Left lung (tissue), 10 donors: Measurements from ENCODE around the gene BNIP3. TPM values are rescaled to one million over a fixed set of nuclear protein-coding genes. Genes with fewer than 3 reads are reported as not detected.
"Not testable (repeated sequence)": the region's sequence is repeated elsewhere in the genome, so short reads cannot be mapped to it uniquely, and the experiment has no call there.

Experiments used
- ATAC-seq: fragments of 200-7000 bp; cut with Tn5 transposase; one replicate; pipeline ENCODE4 v1.9.1; 2020; ENCODE audit warnings: moderate library complexity
- DNase-seq, 4 donors: peaks; one replicate each; pipeline ENCODE4 v3.0.0-alpha.2; 2013 to 2020
- H3K27ac ChIP-seq, 2 donors: fragments of 200-600 bp; sonication (generic) in 1 of 2; one replicate each; pipeline versions ENCODE4 v1.5.0 to v1.8.0; 2020 to 2021
- H3K27me3 ChIP-seq, 2 donors: fragments of 200-600 bp; sonication (generic) in 1 of 2; one replicate each; pipeline versions ENCODE4 v1.5.0 to v1.8.0; 2020 to 2021
- H3K36me3 ChIP-seq, 2 donors: fragments of 200-600 bp; sonication (generic) in 1 of 2; one replicate each; pipeline versions ENCODE4 v1.5.0 to v1.8.0; 2020 to 2021
- H3K4me1 ChIP-seq, 2 donors: fragments of 200-600 bp; one replicate each; pipeline ENCODE4 v1.8.0; 2021
- H3K4me3 ChIP-seq, 2 donors: fragments of 200-600 bp; sonication (generic) in 1 of 2; one replicate each; pipeline versions ENCODE4 v1.5.0 to v1.8.0; 2020 to 2021; ENCODE audit warnings: mild to moderate bottlenecking in 1 of 2
- H3K9me3 ChIP-seq, 2 donors: fragments of 200-600 bp; sonication (generic) in 1 of 2; one replicate each; pipeline versions ENCODE4 v1.5.0 to v1.8.0; 2020 to 2021
- intact Hi-C, 2 donors: fragments of 100-400 bp; cut with DNase I; formaldehyde crosslinking; loops; one replicate each; pipeline versions ENCODE4 v1.11.2 to v1.14.2; 2022
- polyA plus RNA-seq, 6 donors: library from polyadenylated mRNA; unstranded; fragments of 120-200 nt; gene quantifications; one replicate each; pipeline ENCODE4 v1.2.1, GENCODE V29; 2013; ENCODE audit not compliant: insufficient read length in 6 of 6
- total RNA-seq, 2 donors: library from RNA; stranded (reverse); fragmentation: NEBNext Ultra II Directional; extraction: Animal tissue kit (Norgen Biotek cat#: 25700); gene quantifications; one replicate each; pipeline ENCODE4 v1.2.1, GENCODE V29; 2021
- TF ChIP-seq, protein P1 (sequence below), 2 donors: fragments of 200-600 bp; sonication (generic) in 1 of 2; IDR thresholded peaks; one replicate each; pipeline versions ENCODE4 v1.5.0 to v1.8.0; 2021; ENCODE audit warnings: antibody characterized with exemption in 2 of 2
- donor health status: DM: no; HTN: yes; CAD: no.
- donor health status: DM: no; HTN: no; CAD: no.

Gene BNIP3
- total and polyA plus RNA-seq, 8 donors = 25.7 to 55.3 (median 36.1) TPM

DNA sequence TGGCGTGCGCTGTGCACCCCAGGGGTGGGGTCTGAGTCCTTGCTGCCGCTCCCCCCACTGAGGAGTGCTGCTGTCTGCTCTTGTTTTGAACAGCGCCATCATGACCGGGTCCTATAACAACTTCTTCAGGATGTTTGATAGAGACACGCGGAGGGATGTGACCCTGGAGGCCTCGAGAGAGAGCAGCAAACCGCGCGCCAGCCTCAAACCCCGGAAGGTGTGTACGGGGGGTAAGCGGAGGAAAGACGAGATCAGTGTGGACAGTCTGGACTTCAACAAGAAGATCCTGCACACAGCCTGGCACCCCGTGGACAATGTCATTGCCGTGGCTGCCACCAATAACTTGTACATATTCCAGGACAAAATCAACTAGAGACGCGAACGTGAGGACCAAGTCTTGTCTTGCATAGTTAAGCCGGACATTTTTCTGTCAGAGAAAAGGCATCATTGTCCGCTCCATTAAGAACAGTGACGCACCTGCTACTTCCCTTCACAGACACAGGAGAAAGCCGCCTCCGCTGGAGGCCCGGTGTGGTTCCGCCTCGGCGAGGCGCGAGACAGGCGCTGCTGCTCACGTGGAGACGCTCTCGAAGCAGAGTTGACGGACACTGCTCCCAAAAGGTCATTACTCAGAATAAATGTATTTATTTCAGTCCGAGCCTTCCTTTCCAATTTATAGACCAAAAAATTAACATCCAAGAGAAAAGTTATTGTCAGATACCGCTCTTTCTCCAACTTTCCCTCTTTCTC lies 26.0 kb downstream of the BNIP3 start:
- H3K9me3 ChIP-seq = no peaks in the 10 kb centered on the region
- H3K4me1 ChIP-seq = no peaks in the 10 kb centered on the region
- DNase-seq (peak in 1 of 4 donors; percentile 72), ATAC-seq (no peak)
- TF ChIP-seq, protein P1, sequence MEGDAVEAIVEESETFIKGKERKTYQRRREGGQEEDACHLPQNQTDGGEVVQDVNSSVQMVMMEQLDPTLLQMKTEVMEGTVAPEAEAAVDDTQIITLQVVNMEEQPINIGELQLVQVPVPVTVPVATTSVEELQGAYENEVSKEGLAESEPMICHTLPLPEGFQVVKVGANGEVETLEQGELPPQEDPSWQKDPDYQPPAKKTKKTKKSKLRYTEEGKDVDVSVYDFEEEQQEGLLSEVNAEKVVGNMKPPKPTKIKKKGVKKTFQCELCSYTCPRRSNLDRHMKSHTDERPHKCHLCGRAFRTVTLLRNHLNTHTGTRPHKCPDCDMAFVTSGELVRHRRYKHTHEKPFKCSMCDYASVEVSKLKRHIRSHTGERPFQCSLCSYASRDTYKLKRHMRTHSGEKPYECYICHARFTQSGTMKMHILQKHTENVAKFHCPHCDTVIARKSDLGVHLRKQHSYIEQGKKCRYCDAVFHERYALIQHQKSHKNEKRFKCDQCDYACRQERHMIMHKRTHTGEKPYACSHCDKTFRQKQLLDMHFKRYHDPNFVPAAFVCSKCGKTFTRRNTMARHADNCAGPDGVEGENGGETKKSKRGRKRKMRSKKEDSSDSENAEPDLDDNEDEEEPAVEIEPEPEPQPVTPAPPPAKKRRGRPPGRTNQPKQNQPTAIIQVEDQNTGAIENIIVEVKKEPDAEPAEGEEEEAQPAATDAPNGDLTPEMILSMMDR (IDR thresholded peaks at IDR 0.05) = no peak
- H3K4me3 ChIP-seq = no peak overlapping the region
- peaks cover 0 to 61% of the 10 kb centered on the region in 2 donors for H3K36me3 ChIP-seq
- H3K27me3 ChIP-seq = no peaks in the 10 kb centered on the region
- H3K27ac ChIP-seq = no peak overlapping the region
- intact Hi-C loops = no loop called here

DNA sequence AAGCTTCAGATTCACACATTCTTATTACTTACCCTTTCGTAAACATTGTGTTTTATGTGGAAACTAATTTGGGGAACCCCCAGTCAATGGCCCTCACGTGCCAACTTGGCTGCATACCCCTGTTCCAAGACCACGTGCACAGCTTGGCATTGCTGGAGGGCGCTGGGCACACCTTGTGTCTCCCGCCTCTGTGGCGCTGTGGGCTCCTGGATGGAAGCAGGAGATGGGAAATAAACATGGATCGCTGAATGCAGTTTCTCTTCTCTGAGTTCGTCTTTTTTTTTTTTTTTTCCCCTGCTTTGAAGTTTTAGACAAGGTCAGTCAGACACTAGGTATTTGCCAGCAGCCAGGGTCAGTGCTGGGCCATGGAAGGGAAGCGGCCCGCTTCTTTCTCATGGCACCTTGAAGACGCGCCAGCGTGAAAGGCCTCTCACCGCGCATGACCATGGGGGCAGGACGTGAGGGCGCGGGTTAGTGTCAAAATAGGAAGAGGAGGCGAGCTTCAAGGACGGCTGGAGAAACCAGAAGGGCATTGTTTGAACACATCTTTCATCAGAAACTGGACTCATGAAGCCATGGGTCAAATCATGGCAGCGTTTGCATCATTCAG lies 27.3 kb downstream of the BNIP3 start:
- DNase-seq (peak in 1 of 4 donors; percentile 47), ATAC-seq (no peak)
- no peak overlapping the region for H3K27ac ChIP-seq
- H3K4me3 ChIP-seq = no peak overlapping the region
- H3K4me1 ChIP-seq = no peaks in the 10 kb centered on the region
- TF ChIP-seq, protein P1 (IDR thresholded peaks at IDR 0.05) = no peak
- H3K36me3 ChIP-seq = peaks cover 0 to 59% of the 10 kb centered on the region in 2 donors
- no peaks in the 10 kb centered on the region for H3K27me3 ChIP-seq
- intact Hi-C loops = no loop called here
- no peaks in the 10 kb centered on the region for H3K9me3 ChIP-seq

DNA sequence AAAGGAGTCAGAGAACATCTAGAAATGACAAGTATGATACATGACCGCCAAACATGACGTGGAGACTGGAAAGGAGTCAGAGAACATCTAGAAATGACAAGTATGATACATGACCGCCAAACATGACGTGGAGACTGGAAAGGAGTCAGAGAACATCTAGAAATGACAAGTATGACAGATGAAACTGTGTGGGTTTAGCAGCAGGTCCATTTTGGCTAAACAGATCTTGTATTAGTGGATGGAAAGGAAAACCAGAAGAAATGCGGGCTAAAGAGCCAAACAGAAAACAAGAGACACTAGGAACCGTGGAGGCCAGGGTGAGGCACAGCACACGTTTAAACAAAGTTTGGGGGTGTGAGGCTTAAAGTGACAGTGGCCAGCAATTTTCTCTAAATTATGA lies 31.8 kb downstream of the BNIP3 start:
- H3K27me3 ChIP-seq, intact Hi-C loops, H3K4me3 ChIP-seq, H3K27ac ChIP-seq, ATAC-seq, H3K4me1 ChIP-seq, H3K9me3 ChIP-seq, DNase-seq: not testable (repeated sequence)
- H3K36me3 ChIP-seq = peaks cover 0 to 80% of the 10 kb centered on the region in 2 donors

DNA sequence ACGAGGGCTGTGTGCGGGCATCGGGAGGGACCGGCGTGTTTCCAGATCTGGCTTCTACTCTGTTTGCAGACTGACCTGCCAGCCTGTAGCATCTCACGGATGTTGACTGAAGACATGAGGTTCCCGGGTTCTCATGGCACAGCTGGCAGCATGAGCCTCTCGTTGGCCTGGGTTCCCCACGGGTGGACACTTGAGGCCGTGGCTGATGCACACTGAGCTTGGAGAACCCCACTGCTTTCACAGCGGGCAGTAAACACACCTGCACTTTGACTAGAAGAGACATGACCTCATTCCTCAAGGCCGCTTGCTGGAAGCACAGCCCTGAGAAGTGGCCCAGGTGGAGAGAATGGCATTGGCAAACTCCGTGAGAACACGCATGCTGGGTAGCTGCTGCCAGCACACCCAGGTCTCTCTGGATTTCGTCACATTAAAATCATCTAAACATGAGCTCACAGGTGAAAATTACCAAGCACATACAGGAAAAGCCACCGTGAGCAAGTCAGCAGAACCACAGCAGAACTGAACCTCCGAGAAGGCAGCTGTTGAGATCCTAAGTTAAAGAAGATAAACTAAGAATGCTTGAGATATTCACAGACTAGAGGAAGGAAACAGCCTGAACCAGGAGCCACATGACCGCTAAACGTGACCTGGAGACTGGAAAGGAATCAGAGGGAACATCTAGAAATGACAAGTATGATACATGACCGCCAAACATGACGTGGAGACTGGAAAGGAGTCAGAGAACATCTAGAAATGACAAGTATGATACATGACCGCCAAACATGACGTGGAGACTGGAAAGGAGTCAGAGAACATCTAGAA lies 32.5 kb downstream of the BNIP3 start:
- H3K4me1 ChIP-seq = no peaks in the 10 kb centered on the region
- peaks cover 0 to 79% of the 10 kb centered on the region in 2 donors for H3K36me3 ChIP-seq
- H3K27ac ChIP-seq = no peak overlapping the region
- H3K9me3 ChIP-seq = no peaks in the 10 kb centered on the region
- H3K4me3 ChIP-seq = no peak overlapping the region
- intact Hi-C loops = no loop called here
- TF ChIP-seq, protein P1 (IDR thresholded peaks at IDR 0.05) = no peak
- no peaks in the 10 kb centered on the region for H3K27me3 ChIP-seq
- peak in 1 of 4 donors; percentile 20 for DNase-seq
- ATAC-seq = no peak

DNA sequence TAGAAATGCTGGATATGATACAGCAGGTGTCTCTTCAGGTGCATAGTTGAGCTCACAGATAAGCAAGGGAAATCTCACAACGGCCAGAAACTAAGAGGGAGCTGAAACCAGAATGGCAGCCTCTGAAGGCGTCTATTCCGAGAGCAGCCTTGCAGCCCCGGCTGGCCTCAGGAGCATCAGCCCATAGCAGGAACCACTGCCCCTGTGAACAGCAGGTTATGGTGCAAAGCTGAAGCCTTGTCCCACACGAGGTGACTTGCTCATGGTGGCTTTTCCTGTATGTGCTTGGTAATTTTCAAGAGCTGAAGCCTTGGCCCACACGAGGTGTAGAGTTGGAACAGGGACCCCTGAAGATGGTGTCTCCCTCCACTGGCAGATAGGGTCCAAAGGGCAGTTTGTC lies 33.2 kb downstream of the BNIP3 start:
- Histone ChIP-seq H3K27ac (no peak overlapping the region), H3K27me3 (no peaks in the 10 kb centered on the region), H3K9me3 (no peaks in the 10 kb centered on the region), H3K4me3 (no peak overlapping the region), H3K36me3 (peaks cover 0 to 79% of the 10 kb centered on the region in 2 donors), H3K4me1 (no peaks in the 10 kb centered on the region)
- DNase-seq (no peak), ATAC-seq (no peak)
- TF ChIP-seq, protein P1 (IDR thresholded peaks at IDR 0.05) = no peak
- intact Hi-C loops = no loop called here
